Fibroblast of skin of back (primary cell): ENCODE data around the gene TECTB.

ENCODE experiments used
- DNase-seq: peaks from one replicate; pipeline ENCODE4 v3.0.0-alpha.2; 2013

Gene TECTB

DNA sequence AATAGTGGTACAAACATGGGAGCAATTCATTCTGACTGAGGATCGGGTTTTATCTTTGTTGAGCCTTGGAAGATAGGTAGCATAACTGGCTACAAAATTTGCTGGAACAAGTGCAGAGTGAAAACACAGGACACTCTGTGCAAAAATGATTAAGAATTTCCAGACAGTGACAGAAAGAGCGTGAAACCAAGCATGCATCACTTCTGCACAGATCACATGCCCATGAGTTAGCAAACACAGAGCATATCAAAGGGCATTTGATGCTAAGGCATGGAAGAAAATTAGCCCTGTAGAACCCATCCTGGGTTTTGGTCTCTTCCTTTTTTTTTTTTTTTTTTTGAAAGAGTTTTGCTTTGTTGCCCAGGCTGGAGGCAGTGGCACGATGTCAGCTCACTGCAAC lies 28.3 kb downstream of the TECTB start:
- DNase-seq, result no peak

DNA sequence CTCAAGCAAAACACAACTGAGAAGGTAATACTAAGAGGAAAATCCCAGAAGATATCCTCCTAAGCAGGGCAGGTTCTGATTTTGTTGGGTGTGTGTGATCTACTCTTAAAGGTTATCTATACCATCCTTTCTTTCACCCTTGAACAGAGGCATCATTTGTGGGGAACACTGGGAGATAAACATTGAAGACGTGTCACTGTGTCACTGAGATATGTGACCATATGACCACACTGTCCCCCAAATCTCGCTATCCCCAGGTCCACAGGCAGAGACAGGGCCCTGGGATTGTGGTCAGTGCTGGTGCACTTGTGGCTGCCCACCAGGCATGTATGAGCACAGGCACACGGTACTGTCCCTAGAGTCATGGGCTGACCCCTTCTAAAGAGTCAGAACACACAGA lies 30.0 kb downstream of the TECTB start:
- no peak for DNase-seq

GRCh38 chr10:112313911-112314310 lies 30.7 kb downstream of the TECTB start:
- no peak for DNase-seq

DNA sequence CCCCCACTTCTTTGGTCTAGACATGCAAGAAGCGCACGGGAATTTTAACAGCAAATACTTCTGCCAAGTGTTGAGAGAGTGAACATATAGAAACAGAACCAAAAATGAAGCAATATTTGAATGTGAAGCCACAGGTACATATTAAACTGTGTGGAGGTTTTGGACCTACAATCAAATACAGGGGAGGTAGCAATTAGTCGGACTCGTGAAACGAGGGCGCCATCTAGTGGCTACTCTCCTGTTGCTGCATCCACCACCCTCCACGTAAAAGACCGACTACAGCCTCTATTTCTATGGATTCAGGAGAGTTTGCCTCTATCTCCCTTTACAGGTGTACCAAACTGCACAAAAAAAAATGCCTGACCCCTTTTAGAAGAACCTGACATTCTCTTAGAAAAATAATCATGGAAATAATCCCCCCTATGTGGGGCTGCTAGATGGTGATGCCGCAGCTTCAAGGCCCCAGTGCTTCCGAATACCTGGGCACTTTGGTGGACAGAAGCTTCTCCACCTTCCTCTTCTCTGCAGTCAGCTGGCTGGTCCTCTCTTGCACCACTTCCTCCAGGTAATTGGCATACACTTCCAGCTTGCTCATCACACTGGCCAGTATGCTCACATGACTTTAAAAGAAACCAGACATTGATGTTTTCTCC lies 31.7 kb downstream of the TECTB start:
- peak; percentile 58 for DNase-seq

DNA sequence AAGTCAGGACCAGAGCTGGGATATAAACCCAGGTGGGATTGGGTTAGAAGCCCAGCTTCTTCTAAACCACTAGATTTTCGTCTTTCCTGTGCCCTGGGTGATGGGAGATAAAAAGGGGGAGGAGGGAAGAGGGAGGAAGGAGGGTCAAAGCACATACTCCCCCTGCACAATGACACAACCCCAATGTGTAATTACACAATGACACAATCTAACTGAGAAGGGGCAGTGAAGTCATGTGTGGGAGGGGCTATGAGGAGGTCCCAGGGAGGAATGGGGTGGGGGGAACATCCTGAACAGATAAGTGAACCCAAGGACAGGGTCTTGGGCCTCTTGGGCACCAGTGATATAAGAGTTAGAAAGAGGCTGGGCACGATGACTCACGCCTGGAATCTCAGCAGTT lies 44.5 kb downstream of the TECTB start:
- DNase-seq, result no peak

GRCh38 chr10:112330162-112330561 lies 47.0 kb downstream of the TECTB start:
- DNase-seq, result no peak

DNA sequence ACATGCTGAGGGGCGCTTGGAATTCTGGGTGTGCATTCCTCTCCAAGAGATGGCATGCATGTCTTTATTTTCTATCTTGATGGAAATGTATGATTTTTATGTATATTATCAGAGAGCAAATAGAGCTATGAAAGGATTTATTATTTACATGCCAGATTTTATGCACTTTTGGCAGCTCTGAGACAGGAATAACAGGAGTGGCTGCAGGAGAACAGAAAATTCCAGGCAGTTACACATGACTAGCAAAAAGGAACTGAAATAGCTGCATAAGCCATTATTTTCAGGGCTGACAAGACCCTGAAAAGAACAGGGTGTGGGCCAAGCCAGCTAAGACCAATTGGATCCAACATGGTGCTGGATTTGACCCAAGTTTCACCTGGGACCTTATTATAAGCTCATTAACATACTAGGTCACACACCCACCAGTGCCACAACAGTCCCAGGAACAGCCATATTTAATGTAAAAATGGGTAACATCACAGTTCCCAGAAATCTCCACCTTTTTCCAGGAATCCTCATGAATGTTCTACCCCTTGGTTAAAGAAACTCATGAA lies 47.5 kb downstream of the TECTB start:
- DNase-seq, result no peak

- DNase-seq, result no peak
Observed at GRCh38 chr10:112332022-112332421, 48.8 kb downstream of the TECTB start.

GRCh38 chr10:112332509-112333228 lies 49.5 kb downstream of the TECTB start:
- DNase-seq, result no peak

GRCh38 chr10:112333452-112333851 lies 50.3 kb downstream of the TECTB start:
- DNase-seq, result no peak

GRCh38 chr10:112335111-112335867 lies 52.1 kb downstream of the TECTB start:
- DNase-seq, result no peak

DNA sequence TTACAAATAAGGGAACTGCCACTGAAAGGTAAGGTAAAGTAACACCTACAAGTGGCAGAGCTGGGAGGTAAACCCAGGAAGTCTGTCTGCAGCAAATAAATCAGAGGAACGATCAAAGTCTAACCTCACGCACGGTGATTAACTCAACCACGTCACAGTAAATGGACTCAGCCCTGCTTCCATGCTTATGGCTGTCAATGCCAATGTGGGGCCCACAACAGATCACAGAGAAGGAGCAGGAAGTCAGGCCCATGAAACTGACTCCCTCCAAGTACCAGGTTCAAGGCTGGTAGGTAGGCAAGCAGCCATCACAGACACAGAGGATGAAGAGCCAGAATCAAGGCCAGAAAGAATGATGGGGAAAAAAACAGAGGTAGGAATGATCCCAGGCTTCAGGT lies 52.7 kb downstream of the TECTB start:
- DNase-seq, result no peak

DNA sequence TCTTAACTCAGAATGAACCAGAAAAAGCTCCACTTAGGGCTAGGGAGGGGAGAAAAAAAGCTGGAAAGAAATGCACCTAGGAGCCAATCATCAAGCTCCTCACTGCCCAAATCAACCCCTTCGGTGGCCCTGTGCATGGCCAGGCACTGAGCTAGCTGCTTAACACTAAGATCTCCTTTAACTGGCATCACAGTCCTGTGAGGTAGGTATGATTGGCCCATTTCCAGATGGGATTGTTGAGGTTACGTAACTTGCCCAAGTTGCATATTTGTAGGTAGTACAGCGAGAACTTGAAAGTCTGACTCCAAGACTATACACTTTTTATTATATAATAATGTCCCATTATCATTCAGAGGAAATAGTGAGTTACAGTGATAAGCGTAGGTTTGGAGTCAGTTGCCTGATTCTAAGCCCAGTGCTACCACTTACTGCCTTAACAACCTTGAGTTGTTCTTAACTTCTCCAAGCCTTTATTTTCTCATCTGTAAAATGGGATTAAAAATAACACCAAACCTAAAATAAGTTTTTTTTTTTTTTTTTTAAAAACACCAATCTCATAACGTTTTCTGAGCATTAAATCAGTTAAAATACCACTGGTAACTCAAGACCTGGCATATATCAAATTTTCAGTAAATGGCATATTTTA lies 53.5 kb downstream of the TECTB start:
- DNase-seq, result no peak

GRCh38 chr10:112338957-112339356 lies 55.8 kb downstream of the TECTB start:
- DNase-seq, result no peak

GRCh38 chr10:112340601-112341000 lies 57.4 kb downstream of the TECTB start:
- DNase-seq, result no peak

DNA sequence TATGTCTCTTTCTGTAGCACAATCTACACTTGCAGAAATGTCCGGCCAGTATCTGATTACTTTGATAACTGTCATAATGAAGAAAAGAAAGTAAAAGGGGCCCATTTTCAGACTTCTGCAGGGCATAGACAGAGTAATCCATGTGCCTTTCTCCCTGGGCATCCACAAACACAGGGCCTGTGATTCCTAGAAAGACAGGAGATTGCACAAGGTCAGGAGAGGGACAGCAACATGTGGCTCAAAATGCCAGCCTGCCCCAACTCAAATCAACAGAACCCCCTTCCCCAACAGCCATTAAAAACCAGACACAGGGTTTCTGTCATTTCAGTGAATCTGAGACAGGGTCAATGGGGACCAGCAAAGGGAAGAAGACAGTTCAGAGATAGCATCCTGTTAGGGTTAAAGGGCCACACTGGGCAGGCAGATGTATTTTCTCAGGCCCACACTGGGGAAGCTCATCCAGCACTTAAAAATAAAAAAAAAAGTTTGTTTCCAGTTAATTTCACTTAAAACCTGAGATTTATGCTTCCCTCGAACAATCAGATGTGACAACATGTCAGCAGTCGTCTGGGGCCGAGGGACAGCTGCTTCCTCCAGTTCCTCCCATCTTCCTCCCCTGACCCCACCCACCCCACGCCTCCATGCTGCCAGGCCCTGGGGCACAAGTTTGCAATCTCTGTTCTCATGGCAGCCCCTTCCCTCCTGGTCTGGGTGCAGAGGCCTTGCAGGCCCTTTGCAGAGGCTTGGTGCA lies 60.0 kb downstream of the TECTB start:
- DNase-seq, result no peak

- DNase-seq, result no peak
Observed at GRCh38 chr10:112344261-112344660, 61.1 kb downstream of the TECTB start.

DNA sequence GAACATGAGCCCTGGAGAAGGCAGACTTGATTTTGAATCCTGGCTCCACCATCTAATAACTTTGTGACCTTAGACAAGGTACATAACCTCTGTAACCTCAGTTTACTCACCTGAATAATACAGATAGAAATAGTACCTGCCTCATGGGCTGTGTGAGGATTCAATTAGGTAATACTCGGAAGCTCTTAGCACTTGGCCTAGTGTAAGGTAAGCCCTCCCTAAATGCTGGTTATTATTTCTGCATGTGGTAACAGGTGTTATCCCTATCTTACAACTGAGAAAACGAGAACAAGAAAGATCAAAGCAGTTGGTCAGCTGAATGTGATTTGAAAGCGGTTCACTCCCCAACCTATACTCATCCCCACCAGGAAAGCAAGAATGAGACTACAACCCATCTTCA lies 62.0 kb downstream of the TECTB start:
- DNase-seq, result no peak

- no peak for DNase-seq
Observed at GRCh38 chr10:112345743-112346142, 62.5 kb downstream of the TECTB start.

DNA sequence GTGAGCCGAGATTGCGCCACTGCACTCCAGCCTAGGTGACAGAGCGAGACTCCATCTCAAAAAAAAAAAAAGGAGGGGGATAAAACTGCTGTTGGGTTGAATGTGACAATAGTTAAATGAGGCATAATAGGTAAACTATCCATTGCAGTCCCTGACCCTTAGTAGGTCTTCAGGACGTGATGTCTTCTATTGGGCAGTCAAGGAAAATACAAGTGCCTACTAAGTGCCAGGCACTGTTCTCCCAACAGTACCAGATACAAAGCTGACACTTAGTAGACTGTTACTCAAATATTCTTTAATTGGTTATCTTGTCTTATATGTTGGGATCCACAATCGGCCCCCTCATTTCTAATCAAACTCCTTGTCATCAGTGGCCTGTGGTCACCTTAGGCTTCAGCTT lies 63.6 kb downstream of the TECTB start:
- DNase-seq, result no peak

DNA sequence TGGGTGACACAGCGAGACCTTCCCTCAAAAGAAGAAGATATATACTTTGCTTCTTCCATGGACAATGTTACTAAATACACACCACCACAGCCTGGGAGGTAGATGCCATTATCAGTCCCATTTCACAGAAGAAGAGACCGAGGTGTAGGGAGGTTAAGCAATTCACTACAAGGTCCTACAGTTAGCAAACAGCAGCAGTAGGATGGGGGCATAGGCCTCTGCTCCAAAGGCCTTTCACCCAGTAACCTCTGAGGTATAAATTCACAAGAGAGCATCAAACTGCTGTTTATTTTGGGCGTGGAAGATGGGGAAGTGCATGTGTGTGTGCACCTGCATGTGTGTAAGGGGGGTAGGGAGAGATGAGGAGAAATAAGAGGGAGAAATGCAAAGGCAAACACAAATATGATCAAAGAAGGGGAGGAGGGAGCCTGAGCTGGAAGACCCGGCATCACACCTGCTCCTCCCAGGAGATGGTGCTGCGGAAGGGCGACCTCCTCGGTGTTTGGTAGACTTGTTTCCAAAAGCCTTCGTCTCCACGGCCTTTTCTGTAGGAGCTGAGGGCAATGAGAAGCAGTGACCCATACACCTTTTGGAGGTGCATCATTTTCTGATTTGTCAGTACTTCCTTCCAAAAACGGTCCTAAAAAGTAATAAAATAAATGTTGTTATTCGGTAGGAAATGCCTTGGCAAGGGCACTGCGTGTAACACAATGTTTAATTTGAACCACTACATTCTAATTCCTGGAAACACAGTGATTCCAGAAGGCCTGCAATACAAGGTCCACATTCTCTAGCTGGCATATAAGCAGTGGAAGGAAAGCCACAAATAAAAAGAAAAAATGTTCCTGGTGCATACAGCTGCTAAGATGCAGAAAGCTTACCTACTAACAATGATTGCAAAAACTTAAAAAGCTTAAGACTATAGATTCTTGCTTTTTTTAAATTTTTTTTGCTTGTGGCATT lies 64.8 kb downstream of the TECTB start:
- DNase-seq, result no peak
